Smooth muscle cell (in vitro differentiated cells): ENCODE results near the gene AKR7A2. TPM values are rescaled to one million over a fixed set of nuclear protein-coding genes. Genes with fewer than 3 reads are reported as not detected.

Source experiments
- DNase-seq: peaks from one replicate; lab custom pipeline; 2025; ENCODE audit not compliant: unreplicated experiment; lab: John Stamatoyannopoulos, UW
- H2AFZ ChIP-seq: fragments of 200-600 bp; sonication (generic); 2 replicates; pipeline ENCODE4 v1.6.0; 2016; ENCODE audit warnings: antibody characterized with exemption, low read depth, mild to moderate bottlenecking
- H3F3A ChIP-seq: fragments of 200-600 bp; sonication (generic); 2 replicates; pipeline ENCODE4 v1.6.0; 2017; ENCODE audit warnings: antibody characterized with exemption, low read depth
- H3K27ac ChIP-seq: fragments of 200-600 bp; sonication (generic); 2 replicates; pipeline ENCODE4 v1.5.1; 2016; ENCODE audit warnings: low read depth, mild to moderate bottlenecking
- H3K27me3 ChIP-seq: fragments of 200-600 bp; sonication (generic); 2 replicates; pipeline ENCODE4 v1.6.1; 2016; ENCODE audit warnings: low read depth, mild to moderate bottlenecking
- H3K36me3 ChIP-seq: fragments of 200-600 bp; sonication (generic); 2 replicates; pipeline ENCODE4 v1.5.1; 2016; ENCODE audit warnings: low read depth
- H3K4me1 ChIP-seq: fragments of 200-600 bp; sonication (generic); 2 replicates; pipeline ENCODE4 v1.5.1; 2016; ENCODE audit warnings: low read depth
- H3K4me2 ChIP-seq: fragments of 200-600 bp; sonication (generic); 2 replicates; pipeline ENCODE4 v1.6.0; 2016; ENCODE audit warnings: mild to moderate bottlenecking
- H3K4me3 ChIP-seq: fragments of 200-600 bp; sonication (generic); 2 replicates; pipeline ENCODE4 v1.5.1; 2016; ENCODE audit warnings: mild to moderate bottlenecking
- H3K79me2 ChIP-seq: fragments of 200-600 bp; sonication (generic); 2 replicates; pipeline ENCODE4 v1.6.0; 2016; ENCODE audit warnings: low read depth, mild to moderate bottlenecking
- H3K9ac ChIP-seq: fragments of 200-600 bp; sonication (generic); 2 replicates; pipeline ENCODE4 v1.6.0; 2016; ENCODE audit warnings: low read depth
- H3K9me3 ChIP-seq: fragments of 200-600 bp; sonication (generic); replicated peaks from 2 replicates; pipeline ENCODE4 v1.5.1; 2016; ENCODE audit warnings: low read depth
- H4K20me1 ChIP-seq: fragments of 200-600 bp; sonication (generic); 2 replicates; pipeline ENCODE4 v1.6.0; 2016; ENCODE audit warnings: low read depth
- CTCF ChIP-seq: fragments of 200-600 bp; sonication (generic); IDR thresholded peaks from 2 replicates; pipeline ENCODE4 v1.5.1; 2017; ENCODE audit warnings: borderline replicate concordance, mild to moderate bottlenecking, antibody characterized with exemption; ENCODE audit not compliant: insufficient read depth, poor library complexity, severe bottlenecking
- WGBS: methylation state at CpG from one replicate; pipeline ENCODE4 v1.1.7; 2016; ENCODE audit warnings: low lambda C conversion rate; 5-methylcytosine and 5-hydroxymethylcytosine counted together
- polyA plus RNA-seq: library from polyadenylated mRNA; unstranded; fragments of >200 nt; fragmentation: Nextera tagmentation; extraction: Ambion mirVana; gene quantifications from 2 replicates; pipeline ENCODE4 v1.2.1, GENCODE V29; 2016
- total RNA-seq: library from RNA; depleted of rRNA; stranded (reverse); fragments of >200 nt; gene quantifications from 2 replicates; pipeline ENCODE4 v1.2.3, GENCODE V29; 2014

AKR7A2 gene
- total and polyA plus RNA-seq, 2 experiments from 2014 or later, result 67.5 to 86.4 TPM

GRCh38 chr1:19356266-19356665 lies 44.3 kb upstream of the AKR7A2 start:
- H3K27me3 ChIP-seq, result no peaks in the 10 kb centered on the region
- no peaks in the 10 kb centered on the region for H3F3A ChIP-seq
- no peak overlapping the region for H3K9ac ChIP-seq
- H3K4me3 ChIP-seq, result no peak overlapping the region
- H3K79me2 ChIP-seq, result peaks cover 31% of the 10 kb centered on the region
- H2AFZ ChIP-seq, result no peak overlapping the region
- DNase-seq, result no peak
- no peak for TF ChIP-seq CTCF
- no peaks in the 10 kb centered on the region for H3K4me1 ChIP-seq
- H3K36me3 ChIP-seq, result peaks cover 4% of the 10 kb centered on the region
- H3K9me3 ChIP-seq, result no peaks in the 10 kb centered on the region
- no peak overlapping the region for H3K4me2 ChIP-seq
- H3K27ac ChIP-seq, result no peak overlapping the region
- H4K20me1 ChIP-seq, result peaks cover 87% of the 10 kb centered on the region
- WGBS, result 96% methylated on average over 5 of the region's 5 CpGs

GRCh38 chr1:19354531-19354981 lies 42.6 kb upstream of the AKR7A2 start:
- Histone ChIP-seq H3K79me2 (peaks cover 18% of the 10 kb centered on the region), H3K27ac (no peak overlapping the region)
- 97% methylated on average over 6 of the region's 6 CpGs for WGBS

GRCh38 chr1:19353596-19353995 lies 41.7 kb upstream of the AKR7A2 start:
- TF ChIP-seq CTCF, result no peak
- Histone ChIP-seq H3K4me3 (no peak overlapping the region), H3K4me1 (no peaks in the 10 kb centered on the region), H3K27ac (no peak overlapping the region), H2AFZ (no peak overlapping the region), H3K9me3 (no peaks in the 10 kb centered on the region), H3F3A (no peaks in the 10 kb centered on the region), H3K79me2 (peaks cover 9% of the 10 kb centered on the region), H3K9ac (no peak overlapping the region), H3K4me2 (no peak overlapping the region), H4K20me1 (peaks cover 73% of the 10 kb centered on the region), H3K27me3 (no peaks in the 10 kb centered on the region), H3K36me3 (peaks cover 4% of the 10 kb centered on the region)
- 77% methylated on average over 8 of the region's 8 CpGs for WGBS
- no peak for DNase-seq

More at GRCh38 chr1:19354531-19354981, 42.6 kb upstream of the AKR7A2 start:
- TF ChIP-seq CTCF, result no peak
- H2AFZ ChIP-seq, result no peak overlapping the region
- H3K9me3 ChIP-seq, result no peaks in the 10 kb centered on the region
- H3K9ac ChIP-seq, result no peak overlapping the region
- H3K27me3 ChIP-seq, result no peaks in the 10 kb centered on the region
- H4K20me1 ChIP-seq, result peaks cover 73% of the 10 kb centered on the region
- H3K36me3 ChIP-seq, result peaks cover 4% of the 10 kb centered on the region
- no peaks in the 10 kb centered on the region for H3F3A ChIP-seq
- H3K4me1 ChIP-seq, result no peaks in the 10 kb centered on the region
- no peak overlapping the region for H3K4me2 ChIP-seq
- no peak for DNase-seq
- no peak overlapping the region for H3K4me3 ChIP-seq

- Histone ChIP-seq H3K4me3 (no peak overlapping the region), H3K4me1 (no peaks in the 10 kb centered on the region), H3K36me3 (peaks cover 4% of the 10 kb centered on the region), H3K27ac (no peak overlapping the region), H2AFZ (no peak overlapping the region), H3K79me2 (peaks cover 4% of the 10 kb centered on the region), H4K20me1 (peaks cover 73% of the 10 kb centered on the region), H3K27me3 (no peaks in the 10 kb centered on the region), H3K9me3 (no peaks in the 10 kb centered on the region), H3F3A (no peaks in the 10 kb centered on the region), H3K9ac (no peak overlapping the region), H3K4me2 (no peak overlapping the region)
- no peak for TF ChIP-seq CTCF
- DNase-seq, result no peak
- WGBS, result over 99% methylated on average over 14 of the region's 14 CpGs
These were observed 40.9 kb upstream of the AKR7A2 start for GRCh38 chr1:19352839-19353238.
